ENCODE data around the gene LDLRAD1.
"Not testable (repeated sequence)": the region's sequence is repeated elsewhere in the genome, so short reads cannot be mapped to it uniquely, and the experiment has no call there.

The LDLRAD1 gene

DNA sequence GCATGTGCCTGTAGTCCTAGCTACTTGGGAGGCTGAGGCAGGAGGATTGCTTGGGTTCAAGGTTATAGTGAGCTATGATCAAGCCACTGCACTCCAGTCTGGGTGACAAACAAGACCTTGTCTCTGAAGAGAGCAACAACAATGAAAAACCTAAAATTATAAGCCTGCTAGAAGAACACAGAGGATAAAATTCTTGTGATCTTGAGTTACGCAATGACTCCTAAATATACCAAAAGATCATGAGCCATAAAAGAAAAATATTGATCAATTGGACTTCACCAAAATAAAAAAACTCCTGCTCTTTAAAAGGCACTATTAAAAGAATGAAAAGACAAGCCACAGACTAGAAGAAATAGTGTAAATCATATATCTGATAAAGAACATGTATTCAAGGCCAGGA is 22.3 kb downstream of the LDLRAD1 start:
- TF ChIP-seq, protein P1, sequence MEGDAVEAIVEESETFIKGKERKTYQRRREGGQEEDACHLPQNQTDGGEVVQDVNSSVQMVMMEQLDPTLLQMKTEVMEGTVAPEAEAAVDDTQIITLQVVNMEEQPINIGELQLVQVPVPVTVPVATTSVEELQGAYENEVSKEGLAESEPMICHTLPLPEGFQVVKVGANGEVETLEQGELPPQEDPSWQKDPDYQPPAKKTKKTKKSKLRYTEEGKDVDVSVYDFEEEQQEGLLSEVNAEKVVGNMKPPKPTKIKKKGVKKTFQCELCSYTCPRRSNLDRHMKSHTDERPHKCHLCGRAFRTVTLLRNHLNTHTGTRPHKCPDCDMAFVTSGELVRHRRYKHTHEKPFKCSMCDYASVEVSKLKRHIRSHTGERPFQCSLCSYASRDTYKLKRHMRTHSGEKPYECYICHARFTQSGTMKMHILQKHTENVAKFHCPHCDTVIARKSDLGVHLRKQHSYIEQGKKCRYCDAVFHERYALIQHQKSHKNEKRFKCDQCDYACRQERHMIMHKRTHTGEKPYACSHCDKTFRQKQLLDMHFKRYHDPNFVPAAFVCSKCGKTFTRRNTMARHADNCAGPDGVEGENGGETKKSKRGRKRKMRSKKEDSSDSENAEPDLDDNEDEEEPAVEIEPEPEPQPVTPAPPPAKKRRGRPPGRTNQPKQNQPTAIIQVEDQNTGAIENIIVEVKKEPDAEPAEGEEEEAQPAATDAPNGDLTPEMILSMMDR (IDR thresholded peaks at IDR 0.05) = no peak
- H3K27ac ChIP-seq = no peak overlapping the region
- no peaks in the 10 kb centered on the region for H3K4me1 ChIP-seq
- DNase-seq = no peak
- no peaks in the 10 kb centered on the region for H3K9me3 ChIP-seq
- H3K27me3 ChIP-seq = peaks cover 0 to 8% of the 10 kb centered on the region in 2 donors
- no peaks in the 10 kb centered on the region for H3K36me3 ChIP-seq
- intact Hi-C loops (cut with DNase I; ENCODE audit: low total_unique reads) = no loop called here
- no peak overlapping the region for H3K4me3 ChIP-seq

DNA sequence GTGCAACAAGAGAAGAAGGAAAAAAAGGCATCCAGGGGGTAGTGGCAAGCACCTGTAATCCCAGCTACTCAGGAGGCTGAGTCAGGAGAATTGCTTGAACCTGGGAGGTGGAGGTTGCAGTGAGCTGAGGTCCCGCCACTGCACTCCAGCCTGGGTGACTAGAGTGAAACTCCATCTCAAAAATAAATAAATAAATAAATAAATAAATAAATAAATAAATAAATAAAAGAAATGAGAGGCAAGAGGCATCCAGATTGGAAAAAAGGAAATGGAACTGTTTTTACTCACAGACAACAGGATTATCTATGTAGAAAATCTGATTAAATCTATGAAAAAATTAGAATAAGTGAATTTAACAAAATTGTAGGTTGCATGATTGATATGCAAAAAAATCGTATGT is 23.5 kb downstream of the LDLRAD1 start:
- intact Hi-C loops (cut with DNase I; ENCODE audit: low total_unique reads); DNase-seq; H3K36me3 ChIP-seq; H3K27me3 ChIP-seq; H3K27ac ChIP-seq; H3K9me3 ChIP-seq; H3K4me1 ChIP-seq; H3K4me3 ChIP-seq: not testable (repeated sequence)

DNA sequence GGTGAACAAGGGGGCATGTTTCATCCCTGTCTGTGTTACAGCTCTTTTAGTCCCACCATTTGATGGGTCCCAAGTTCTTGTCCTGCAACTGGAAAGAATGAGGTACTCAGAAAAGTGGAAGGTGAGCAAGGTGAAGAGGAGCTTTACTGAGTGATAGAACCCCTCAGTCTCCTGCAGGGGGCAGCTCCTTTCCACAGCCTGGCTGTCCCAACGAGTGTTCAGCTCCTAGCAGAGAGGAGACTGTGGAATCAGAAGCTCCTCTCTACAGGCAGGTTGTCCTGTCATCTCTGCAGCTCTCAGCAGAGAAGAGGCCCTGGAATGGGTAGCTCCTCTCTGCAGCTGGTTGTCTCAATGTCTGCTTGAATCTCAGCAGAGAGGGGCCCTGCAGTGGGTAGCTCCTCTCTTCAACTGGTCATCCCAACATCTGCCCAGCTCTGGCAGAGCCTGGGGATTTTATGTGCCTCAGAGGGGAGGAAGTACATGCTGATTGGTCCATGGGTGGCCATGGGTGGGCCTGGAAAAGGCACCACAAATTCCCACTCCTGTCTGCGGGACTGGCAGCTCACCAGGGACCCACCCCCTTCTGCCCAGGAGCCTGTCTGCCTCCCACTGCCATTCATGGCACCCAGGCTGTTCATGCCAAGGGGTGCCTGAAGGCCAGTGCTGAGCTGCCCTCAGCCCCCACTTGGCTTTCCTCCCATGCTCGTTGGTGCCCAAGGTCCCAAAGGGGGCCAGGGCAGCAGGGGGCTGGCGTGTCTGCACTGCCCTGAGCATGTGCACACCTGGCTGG is 25.7 kb downstream of the LDLRAD1 start:
- no peak for DNase-seq
- Histone ChIP-seq H3K27ac (no peak overlapping the region), H3K36me3 (no peaks in the 10 kb centered on the region), H3K4me1 (no peaks in the 10 kb centered on the region), H3K27me3 (peaks cover 0 to 8% of the 10 kb centered on the region in 2 donors), H3K4me3 (no peak overlapping the region), H3K9me3 (no peaks in the 10 kb centered on the region)
- TF ChIP-seq, protein P1 (IDR thresholded peaks at IDR 0.05) = no peak
- intact Hi-C loops (cut with DNase I; ENCODE audit: low total_unique reads) = no loop called here

DNA sequence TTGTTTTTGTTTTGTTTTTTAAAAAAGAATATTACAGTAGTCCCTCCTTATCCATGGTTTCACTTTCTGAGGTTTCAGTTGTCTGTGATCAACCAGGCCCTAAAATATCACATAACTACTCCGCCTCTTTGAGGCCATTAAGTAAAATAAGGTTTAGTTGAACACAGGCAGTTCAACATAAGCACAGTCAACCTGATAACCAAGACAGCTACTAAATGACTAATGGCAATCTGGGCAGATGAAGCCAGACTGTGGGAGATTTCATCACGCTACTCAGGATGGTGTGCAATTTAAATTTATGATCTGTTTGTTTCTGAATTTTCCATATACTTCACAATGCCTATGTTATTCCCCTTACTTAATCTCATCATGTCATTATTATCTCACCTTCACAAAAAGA is 30.1 kb downstream of the LDLRAD1 start:
- Histone ChIP-seq H3K4me3 (no peak overlapping the region), H3K4me1 (peaks cover 0 to 2% (median under 1%) of the 10 kb centered on the region in 4 donors), H3K27ac (no peak overlapping the region), H3K9me3 (no peaks in the 10 kb centered on the region), H3K36me3 (no peaks in the 10 kb centered on the region), H3K27me3 (peaks cover 0 to 8% of the 10 kb centered on the region in 2 donors)
- intact Hi-C loops (cut with DNase I; ENCODE audit: low total_unique reads) = no loop called here
- DNase-seq = no peak
- TF ChIP-seq, protein P1 (IDR thresholded peaks at IDR 0.05) = no peak

DNA sequence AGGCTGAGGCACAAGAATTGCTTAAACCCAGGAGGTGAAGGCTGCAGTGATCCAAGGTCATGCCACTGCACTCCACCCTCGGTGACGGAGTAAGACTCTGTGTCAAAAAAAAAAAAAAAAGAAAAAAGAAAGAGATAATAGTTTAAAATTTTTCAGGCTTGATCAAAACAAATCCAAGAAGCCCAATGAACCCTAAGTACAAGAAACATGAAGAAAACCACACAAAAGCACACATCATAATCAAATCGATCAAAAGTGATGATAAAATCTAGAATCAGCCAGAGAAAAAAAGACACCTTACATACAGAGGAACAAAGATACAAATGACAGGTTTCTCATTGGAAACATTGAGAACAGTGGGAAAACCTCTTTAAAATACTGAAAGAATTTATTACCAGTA is 31.5 kb downstream of the LDLRAD1 start:
- H3K4me3 ChIP-seq = no peak overlapping the region
- H3K4me1 ChIP-seq = peaks cover 0 to 13% (median 4%) of the 10 kb centered on the region in 4 donors
- intact Hi-C loops (cut with DNase I; ENCODE audit: low total_unique reads) = no loop called here
- H3K27me3 ChIP-seq = no peaks in the 10 kb centered on the region
- DNase-seq = no peak
- no peaks in the 10 kb centered on the region for H3K36me3 ChIP-seq
- no peak overlapping the region for H3K27ac ChIP-seq
- no peaks in the 10 kb centered on the region for H3K9me3 ChIP-seq
- TF ChIP-seq, protein P1 (IDR thresholded peaks at IDR 0.05) = no peak

DNA sequence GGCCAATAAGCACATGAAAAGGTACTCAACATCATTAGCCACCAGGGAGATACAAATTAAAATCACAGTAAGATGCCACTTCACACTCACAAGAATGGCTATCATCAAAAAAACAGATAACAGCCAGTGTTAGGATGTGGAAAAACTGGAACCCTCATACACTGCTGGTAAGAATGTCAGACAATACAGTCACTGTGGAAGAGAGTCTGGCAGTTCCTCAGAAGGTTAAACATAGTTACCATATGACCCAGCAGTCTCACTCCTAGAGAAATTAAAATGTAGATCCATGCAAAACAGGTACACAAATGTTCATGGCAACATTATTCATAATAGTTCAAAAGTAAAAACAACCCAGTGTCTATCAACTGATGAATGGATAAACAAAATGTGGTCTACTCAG is 33.3 kb downstream of the LDLRAD1 start:
- Histone ChIP-seq H3K36me3 (no peaks in the 10 kb centered on the region), H3K27ac (no peak overlapping the region), H3K27me3 (no peaks in the 10 kb centered on the region), H3K4me1 (peaks cover 0 to 13% (median 4%) of the 10 kb centered on the region in 4 donors), H3K4me3 (no peak overlapping the region), H3K9me3 (no peaks in the 10 kb centered on the region)
- TF ChIP-seq, protein P1 (IDR thresholded peaks at IDR 0.05) = no peak
- intact Hi-C loops (cut with DNase I; ENCODE audit: low total_unique reads) = no loop called here
- DNase-seq = no peak

Data from tibial artery (tissue), 4 donors.